ENCODE measurements around the gene GADD45G.

DNA sequence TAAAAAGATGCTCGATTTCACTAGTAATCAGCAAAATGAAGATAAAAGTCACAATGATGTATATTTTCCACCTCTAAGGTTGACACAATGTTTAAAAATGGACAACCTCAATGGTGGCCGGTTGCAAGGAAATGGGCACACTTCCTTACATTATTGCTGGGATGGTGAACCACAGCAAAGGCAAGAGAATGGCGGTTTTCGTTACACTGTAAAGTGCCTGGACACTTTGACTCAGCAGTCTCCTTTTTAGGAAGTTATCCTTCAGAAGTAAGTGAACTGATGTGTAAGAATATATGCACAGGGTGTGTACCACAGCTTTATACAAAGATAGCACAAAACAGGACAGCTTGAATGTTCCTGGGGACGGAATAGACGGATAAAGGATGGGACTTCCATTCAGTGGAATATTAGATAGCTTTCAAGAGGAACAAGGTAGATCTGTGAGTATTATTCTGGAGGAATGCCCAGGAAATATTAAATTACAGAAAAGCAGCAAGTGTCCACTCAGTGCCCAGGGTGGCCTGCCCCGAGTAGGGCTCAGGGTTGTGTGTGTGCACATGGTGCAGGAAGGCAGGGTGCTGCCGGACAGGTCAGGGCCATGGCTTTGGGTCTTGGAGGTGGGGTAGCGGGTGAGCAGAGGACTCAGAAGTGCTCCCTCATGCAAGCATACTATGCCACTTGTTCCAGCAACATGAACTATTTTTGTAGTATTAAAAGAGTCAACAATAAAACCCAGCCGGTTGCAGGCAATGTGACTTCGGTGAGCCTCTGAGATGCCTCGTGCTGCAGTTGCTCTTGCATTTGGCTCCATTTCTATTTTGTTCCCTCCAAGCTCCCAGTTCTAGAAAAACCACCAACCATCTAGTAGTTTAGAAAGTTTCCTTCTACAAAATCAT is 24.5 kb downstream of the GADD45G start:
- TF ChIP-seq, protein P1, sequence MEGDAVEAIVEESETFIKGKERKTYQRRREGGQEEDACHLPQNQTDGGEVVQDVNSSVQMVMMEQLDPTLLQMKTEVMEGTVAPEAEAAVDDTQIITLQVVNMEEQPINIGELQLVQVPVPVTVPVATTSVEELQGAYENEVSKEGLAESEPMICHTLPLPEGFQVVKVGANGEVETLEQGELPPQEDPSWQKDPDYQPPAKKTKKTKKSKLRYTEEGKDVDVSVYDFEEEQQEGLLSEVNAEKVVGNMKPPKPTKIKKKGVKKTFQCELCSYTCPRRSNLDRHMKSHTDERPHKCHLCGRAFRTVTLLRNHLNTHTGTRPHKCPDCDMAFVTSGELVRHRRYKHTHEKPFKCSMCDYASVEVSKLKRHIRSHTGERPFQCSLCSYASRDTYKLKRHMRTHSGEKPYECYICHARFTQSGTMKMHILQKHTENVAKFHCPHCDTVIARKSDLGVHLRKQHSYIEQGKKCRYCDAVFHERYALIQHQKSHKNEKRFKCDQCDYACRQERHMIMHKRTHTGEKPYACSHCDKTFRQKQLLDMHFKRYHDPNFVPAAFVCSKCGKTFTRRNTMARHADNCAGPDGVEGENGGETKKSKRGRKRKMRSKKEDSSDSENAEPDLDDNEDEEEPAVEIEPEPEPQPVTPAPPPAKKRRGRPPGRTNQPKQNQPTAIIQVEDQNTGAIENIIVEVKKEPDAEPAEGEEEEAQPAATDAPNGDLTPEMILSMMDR (IDR thresholded peaks at IDR 0.05) = no peak
- no peak for TF ChIP-seq ZFX (IDR thresholded peaks at IDR 0.05; ENCODE audit: borderline replicate concordance)
